Natural killer cell (primary cell): ENCODE measurements around the gene BCL2. TPM values are rescaled to one million over a fixed set of nuclear protein-coding genes. Genes with fewer than 3 reads are reported as not detected.
A peak's percentile ranks its signal among the peaks of the same experiment; 100 is the strongest.

ENCODE experiments used
- ATAC-seq, 3 donors: fragments of 150-1000 bp in 2 of 3; fragments of 200-7000 bp in 1 of 3; cut with Tn5 transposase; 1 replicate in 1 of 3; 2 replicates in 2 of 3; pipeline ENCODE4 v1.10.0; 2021; ENCODE audit warnings: mild to moderate bottlenecking in 2 of 3, moderate library complexity in 2 of 3
- DNase-seq, 2 donors: peaks; one replicate each; pipeline versions ENCODE4 v3.0.0 to v3.0.0-alpha.2; 2013 to 2021; ENCODE audit warnings: mixed read lengths in 1 of 2
- H3K27ac ChIP-seq: one replicate; pipeline ENCODE4 v1.5.1; 2013; ENCODE audit warnings: mild to moderate bottlenecking, low read length
- H3K27me3 ChIP-seq: one replicate; pipeline ENCODE4 v1.6.1; 2013; ENCODE audit warnings: low read length; ENCODE audit not compliant: control insufficient read depth, insufficient read depth
- H3K36me3 ChIP-seq: one replicate; pipeline ENCODE4 v1.6.1; 2013; ENCODE audit warnings: low read length; ENCODE audit not compliant: control insufficient read depth, insufficient read depth
- H3K4me1 ChIP-seq: one replicate; pipeline ENCODE4 v1.6.1; 2013; ENCODE audit warnings: low read length; ENCODE audit not compliant: control insufficient read depth, insufficient read depth
- H3K4me3 ChIP-seq: one replicate; pipeline ENCODE4 v1.5.1; 2013; ENCODE audit warnings: low read length
- H3K9me3 ChIP-seq: one replicate; pipeline ENCODE4 v1.6.1; 2013; ENCODE audit warnings: low read length; ENCODE audit not compliant: control insufficient read depth, insufficient read depth
- H3K27ac Mint-ChIP-seq, 2 donors: one replicate each; pipeline ENCODE4 v1.8.0; 2022; ENCODE audit warnings: mild to moderate bottlenecking in 2 of 2, mixed read lengths in 2 of 2, moderate library complexity in 1 of 2
- H3K27me3 Mint-ChIP-seq, 2 donors: one replicate each; pipeline ENCODE4 v1.8.0; 2022; ENCODE audit warnings: low read depth in 2 of 2, mixed read lengths in 2 of 2
- H3K36me3 Mint-ChIP-seq: one replicate; pipeline ENCODE4 v1.8.0; 2022; ENCODE audit warnings: mixed read lengths
- H3K4me1 Mint-ChIP-seq, 2 donors: one replicate each; pipeline ENCODE4 v1.8.0; 2022; ENCODE audit warnings: mixed read lengths in 2 of 2
- H3K4me3 Mint-ChIP-seq: one replicate; pipeline ENCODE4 v1.8.0; 2022; ENCODE audit warnings: mild to moderate bottlenecking, moderate library complexity, mixed read lengths
- H3K9me3 Mint-ChIP-seq, 2 donors: one replicate each; pipeline ENCODE4 v1.8.0; 2022; ENCODE audit warnings: mixed read lengths in 2 of 2
- CTCF ChIP-seq: fragments of 200-600 bp; IDR thresholded peaks from one replicate; pipeline ENCODE4 v1.8.0; 2022; ENCODE audit warnings: antibody characterized with exemption
- WGBS: methylation state at CpG from one replicate; pipeline ENCODE4 v1.1.7; 2013; ENCODE audit warnings: missing lambda C conversion rate; ENCODE audit not compliant: insufficient coverage; 5-methylcytosine and 5-hydroxymethylcytosine counted together
- intact Hi-C: fragments of 100-400 bp; cut with micrococcal nuclease; formaldehyde crosslinking; loops from one replicate; pipeline ENCODE4 v1.14.2; 2022
- total RNA-seq, 4 donors: library from RNA; stranded (reverse); fragments of 120-200 nt in 1 of 4; gene quantifications; one replicate each; pipeline versions ENCODE4 v1.2.3 to v1.2.4, GENCODE V29; 2013 to 2022

The BCL2 gene
- total RNA-seq, 3 donors from 2014 or later (not counting 1 experiment from before 2014, with no cell fraction given), result 28.2 to 64.2 (median 33.4) TPM

- no peaks in the 10 kb centered on the region for H3K9me3 ChIP-seq
- intact Hi-C loops, result no loop called here
- no peak for TF ChIP-seq CTCF
- peaks cover 9 to 35% of the 10 kb centered on the region in 2 donors for H3K4me1 Mint-ChIP-seq
- no peaks in the 10 kb centered on the region for H3K27me3 ChIP-seq
- no peak overlapping the region for H3K27ac Mint-ChIP-seq
- H3K4me3 ChIP-seq, result no peak overlapping the region
- peaks cover 21% of the 10 kb centered on the region for H3K4me1 ChIP-seq
- no peaks in the 10 kb centered on the region for H3K9me3 Mint-ChIP-seq
- DNase-seq (no peak), ATAC-seq (no peak)
- H3K4me3 Mint-ChIP-seq, result no peak overlapping the region
- WGBS, result 95% methylated on average over 6 of the region's 10 CpGs
- no peaks in the 10 kb centered on the region for H3K36me3 Mint-ChIP-seq
- no peak overlapping the region for H3K27ac ChIP-seq
- no peaks in the 10 kb centered on the region for H3K36me3 ChIP-seq
- H3K27me3 Mint-ChIP-seq, result no peaks in the 10 kb centered on the region
These were observed 174.8 kb downstream of the BCL2 start for GRCh38 chr18:63144748-63145147.

GRCh38 chr18:63143330-63143771 lies 176.2 kb downstream of the BCL2 start:
- no peak overlapping the region for H3K27ac ChIP-seq
- peak overlapping the region in 1 of 2 donors; percentile 13 for H3K27ac Mint-ChIP-seq
- intact Hi-C loops, result no loop called here

GRCh38 chr18:63142594-63143225 lies 176.9 kb downstream of the BCL2 start:
- H3K4me3 Mint-ChIP-seq, result no peak overlapping the region
- no peak for TF ChIP-seq CTCF
- WGBS, result 72% methylated on average over 9 of the region's 9 CpGs
- no peaks in the 10 kb centered on the region for H3K36me3 ChIP-seq
- intact Hi-C loops, result no loop called here
- H3K27ac Mint-ChIP-seq, result peak overlapping the region in 1 of 2 donors; percentile 13
- H3K27me3 Mint-ChIP-seq, result no peaks in the 10 kb centered on the region
- no peak for DNase-seq
- H3K27ac ChIP-seq, result no peak overlapping the region
- H3K9me3 Mint-ChIP-seq, result no peaks in the 10 kb centered on the region
- peaks cover 39% of the 10 kb centered on the region for H3K4me1 ChIP-seq
- ATAC-seq, result no peak
- no peak overlapping the region for H3K4me3 ChIP-seq
- no peaks in the 10 kb centered on the region for H3K27me3 ChIP-seq
- peaks cover 21 to 50% of the 10 kb centered on the region in 2 donors for H3K4me1 Mint-ChIP-seq
- no peaks in the 10 kb centered on the region for H3K36me3 Mint-ChIP-seq
- no peaks in the 10 kb centered on the region for H3K9me3 ChIP-seq

More at GRCh38 chr18:63143330-63143771, 176.2 kb downstream of the BCL2 start:
- ATAC-seq, result no peak
- Histone ChIP-seq H3K36me3 (no peaks in the 10 kb centered on the region), H3K4me1 (peaks cover 33% of the 10 kb centered on the region), H3K27me3 (no peaks in the 10 kb centered on the region), H3K9me3 (no peaks in the 10 kb centered on the region), H3K4me3 (no peak overlapping the region)
- TF ChIP-seq CTCF, result no peak
- 89% methylated on average over 11 of the region's 11 CpGs for WGBS
- Mint-ChIP-seq H3K4me1 (peaks cover 14 to 43% of the 10 kb centered on the region in 2 donors), H3K36me3 (no peaks in the 10 kb centered on the region), H3K4me3 (no peak overlapping the region), H3K9me3 (no peaks in the 10 kb centered on the region), H3K27me3 (no peaks in the 10 kb centered on the region)
- DNase-seq, result no peak

GRCh38 chr18:63141778-63142176 lies 177.8 kb downstream of the BCL2 start:
- no peaks in the 10 kb centered on the region for H3K9me3 Mint-ChIP-seq
- DNase-seq (no peak), ATAC-seq (no peak)
- peaks cover 43% of the 10 kb centered on the region for H3K4me1 ChIP-seq
- no peak for TF ChIP-seq CTCF
- no peaks in the 10 kb centered on the region for H3K9me3 ChIP-seq
- H3K36me3 Mint-ChIP-seq, result no peaks in the 10 kb centered on the region
- H3K4me3 Mint-ChIP-seq, result no peak overlapping the region
- intact Hi-C loops, result no loop called here
- peak overlapping the region in 1 of 2 donors; percentile 54 for H3K27ac Mint-ChIP-seq
- no peaks in the 10 kb centered on the region for H3K27me3 ChIP-seq
- H3K27ac ChIP-seq, result no peak overlapping the region
- H3K4me1 Mint-ChIP-seq, result peaks cover 30 to 58% of the 10 kb centered on the region in 2 donors
- H3K27me3 Mint-ChIP-seq, result no peaks in the 10 kb centered on the region
- H3K4me3 ChIP-seq, result no peak overlapping the region
- WGBS, result 44% methylated on average over 10 of the region's 10 CpGs
- no peaks in the 10 kb centered on the region for H3K36me3 ChIP-seq
